ENCODE measurements around the gene COL18A1. TPM values are rescaled to one million over a fixed set of nuclear protein-coding genes. Genes with fewer than 3 reads are reported as not detected.

Gene COL18A1
- total RNA-seq, 1 donor from 2014 or later = 302 TPM

DNA sequence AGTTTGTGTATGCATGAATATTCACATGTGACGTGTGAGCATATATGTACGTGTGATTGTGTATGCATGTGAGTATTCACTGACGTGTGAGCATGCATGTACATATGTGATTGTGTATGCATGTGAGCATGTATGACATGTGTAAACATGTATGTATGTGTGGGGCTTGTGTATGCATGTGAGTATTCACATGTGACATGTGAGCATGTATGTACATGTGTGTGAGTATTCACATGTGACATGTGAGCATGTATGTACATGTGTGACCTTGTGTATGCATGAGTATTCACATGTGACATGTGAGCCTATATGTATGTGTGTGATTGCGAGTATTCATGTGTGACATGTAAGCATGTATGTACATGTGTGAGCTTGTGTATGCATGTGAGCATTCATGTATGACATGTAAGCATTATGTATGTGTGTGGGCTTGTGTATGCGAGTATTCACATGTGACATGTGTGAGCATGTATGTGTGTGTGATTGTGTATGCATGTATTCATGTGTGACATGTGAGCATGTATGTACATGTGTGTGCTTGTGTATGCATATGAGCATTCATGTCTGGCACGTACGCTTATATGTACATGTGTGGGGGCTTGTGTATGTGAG lies 47.8 kb downstream of the COL18A1 start:
- Mint-ChIP-seq H3K36me3 (peaks cover 4% of the 10 kb centered on the region), H3K27me3 (ENCODE audit: low read depth) (no peaks in the 10 kb centered on the region), H3K4me3 (no peak overlapping the region), H3K9me3 (peaks cover 3% of the 10 kb centered on the region), H3K4me1 (peaks cover 55% of the 10 kb centered on the region), H3K27ac (peak overlapping the region; percentile 5)
- DNase-seq (ENCODE audit: low spot score in 2 of 2, unreplicated experiment in 2 of 2) = no peak
- TF ChIP-seq, protein P1, sequence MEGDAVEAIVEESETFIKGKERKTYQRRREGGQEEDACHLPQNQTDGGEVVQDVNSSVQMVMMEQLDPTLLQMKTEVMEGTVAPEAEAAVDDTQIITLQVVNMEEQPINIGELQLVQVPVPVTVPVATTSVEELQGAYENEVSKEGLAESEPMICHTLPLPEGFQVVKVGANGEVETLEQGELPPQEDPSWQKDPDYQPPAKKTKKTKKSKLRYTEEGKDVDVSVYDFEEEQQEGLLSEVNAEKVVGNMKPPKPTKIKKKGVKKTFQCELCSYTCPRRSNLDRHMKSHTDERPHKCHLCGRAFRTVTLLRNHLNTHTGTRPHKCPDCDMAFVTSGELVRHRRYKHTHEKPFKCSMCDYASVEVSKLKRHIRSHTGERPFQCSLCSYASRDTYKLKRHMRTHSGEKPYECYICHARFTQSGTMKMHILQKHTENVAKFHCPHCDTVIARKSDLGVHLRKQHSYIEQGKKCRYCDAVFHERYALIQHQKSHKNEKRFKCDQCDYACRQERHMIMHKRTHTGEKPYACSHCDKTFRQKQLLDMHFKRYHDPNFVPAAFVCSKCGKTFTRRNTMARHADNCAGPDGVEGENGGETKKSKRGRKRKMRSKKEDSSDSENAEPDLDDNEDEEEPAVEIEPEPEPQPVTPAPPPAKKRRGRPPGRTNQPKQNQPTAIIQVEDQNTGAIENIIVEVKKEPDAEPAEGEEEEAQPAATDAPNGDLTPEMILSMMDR (IDR thresholded peaks at IDR 0.05; ENCODE audit: unreplicated experiment) = no peak

DNA sequence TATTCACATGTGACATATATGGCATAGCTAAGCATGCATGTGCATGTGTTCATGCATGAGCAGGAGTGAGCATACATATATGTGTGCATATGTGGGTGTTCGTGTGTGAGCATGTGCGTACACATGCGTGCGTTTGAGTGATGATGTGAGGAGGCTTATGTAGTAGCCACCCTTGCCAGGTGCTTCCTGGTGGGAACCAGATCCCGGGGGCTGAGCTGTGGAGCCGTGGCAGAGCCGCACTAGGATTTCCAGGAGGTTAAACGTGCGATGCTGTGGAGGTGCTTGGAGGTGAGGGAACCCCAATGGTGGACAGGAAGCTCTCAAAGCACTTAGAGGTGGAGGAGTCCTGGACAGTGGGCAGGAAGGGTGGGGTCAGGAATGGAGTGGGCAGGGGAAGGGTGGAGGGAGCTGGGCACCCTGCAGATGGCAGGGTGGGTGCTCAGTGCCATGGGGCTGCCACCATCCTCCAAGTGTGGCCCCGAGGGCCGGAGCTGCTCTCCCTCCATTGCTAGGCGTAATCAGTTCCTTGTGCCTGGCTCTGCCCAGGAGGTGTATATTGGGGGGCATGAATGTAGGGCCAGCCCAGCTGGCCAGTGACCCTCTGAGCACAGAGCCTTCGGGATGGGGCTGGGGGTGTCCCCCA lies 48.5 kb downstream of the COL18A1 start:
- DNase-seq (ENCODE audit: low spot score in 2 of 2, unreplicated experiment in 2 of 2) = no peak
- H3K27ac Mint-ChIP-seq = peak overlapping the region; percentile 76
- TF ChIP-seq, protein P1 (IDR thresholded peaks at IDR 0.05; ENCODE audit: unreplicated experiment) = no peak
- no peaks in the 10 kb centered on the region for H3K27me3 Mint-ChIP-seq (ENCODE audit: low read depth)
- H3K4me3 Mint-ChIP-seq = no peak overlapping the region
- peaks cover under 1% of the 10 kb centered on the region for H3K36me3 Mint-ChIP-seq
- peaks cover 51% of the 10 kb centered on the region for H3K4me1 Mint-ChIP-seq
- H3K9me3 Mint-ChIP-seq = no peaks in the 10 kb centered on the region

DNA sequence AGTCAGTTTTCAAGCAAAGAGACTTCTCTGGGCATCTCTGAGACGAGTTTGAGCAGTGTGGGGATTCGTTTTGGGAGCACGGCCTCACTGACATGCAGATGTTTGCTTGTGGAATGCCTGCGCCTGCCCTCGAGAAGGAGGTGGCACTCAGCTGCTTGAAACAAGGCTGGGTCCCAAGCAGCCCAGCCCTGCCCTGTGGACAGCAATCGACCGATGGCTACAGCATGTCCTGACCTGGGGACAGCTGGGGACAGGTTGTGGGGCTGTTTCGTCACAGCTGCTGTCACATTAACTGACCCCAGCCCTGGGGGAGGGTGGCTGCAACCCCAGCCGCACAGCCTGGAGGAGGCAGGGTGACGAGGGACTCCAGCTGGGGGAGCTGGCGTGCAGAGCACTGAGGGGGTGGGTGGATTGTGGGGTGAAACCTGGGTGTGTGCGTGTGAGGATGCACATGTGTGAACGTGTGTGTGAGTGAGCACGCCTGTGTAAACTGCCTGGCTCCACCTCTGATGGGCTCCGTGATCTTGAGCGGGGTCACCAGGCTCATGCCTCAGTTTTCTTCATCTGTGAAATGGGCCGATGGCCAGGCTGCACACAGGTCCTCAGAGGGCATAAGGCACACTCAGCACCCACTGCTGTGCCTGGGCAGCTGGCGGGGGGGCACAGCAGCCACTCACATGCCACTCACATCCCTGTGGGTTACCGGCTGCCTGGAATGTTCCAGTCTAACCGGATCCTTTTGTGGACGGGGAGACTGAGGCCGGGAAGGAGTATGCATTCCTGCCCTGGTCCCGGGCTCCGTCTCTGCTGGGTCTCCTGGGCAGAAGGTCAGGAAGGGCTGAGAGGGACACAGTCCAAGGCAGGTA lies 49.3 kb downstream of the COL18A1 start:
- no peak for DNase-seq (ENCODE audit: low spot score in 2 of 2, unreplicated experiment in 2 of 2)
- H3K27me3 Mint-ChIP-seq (ENCODE audit: low read depth) = no peaks in the 10 kb centered on the region
- H3K4me3 Mint-ChIP-seq = no peak overlapping the region
- H3K36me3 Mint-ChIP-seq = no peaks in the 10 kb centered on the region
- H3K9me3 Mint-ChIP-seq = no peaks in the 10 kb centered on the region
- H3K27ac Mint-ChIP-seq = peak overlapping the region; percentile 76
- TF ChIP-seq, protein P1 (IDR thresholded peaks at IDR 0.05; ENCODE audit: unreplicated experiment) = no peak
- H3K4me1 Mint-ChIP-seq = peaks cover 42% of the 10 kb centered on the region

DNA sequence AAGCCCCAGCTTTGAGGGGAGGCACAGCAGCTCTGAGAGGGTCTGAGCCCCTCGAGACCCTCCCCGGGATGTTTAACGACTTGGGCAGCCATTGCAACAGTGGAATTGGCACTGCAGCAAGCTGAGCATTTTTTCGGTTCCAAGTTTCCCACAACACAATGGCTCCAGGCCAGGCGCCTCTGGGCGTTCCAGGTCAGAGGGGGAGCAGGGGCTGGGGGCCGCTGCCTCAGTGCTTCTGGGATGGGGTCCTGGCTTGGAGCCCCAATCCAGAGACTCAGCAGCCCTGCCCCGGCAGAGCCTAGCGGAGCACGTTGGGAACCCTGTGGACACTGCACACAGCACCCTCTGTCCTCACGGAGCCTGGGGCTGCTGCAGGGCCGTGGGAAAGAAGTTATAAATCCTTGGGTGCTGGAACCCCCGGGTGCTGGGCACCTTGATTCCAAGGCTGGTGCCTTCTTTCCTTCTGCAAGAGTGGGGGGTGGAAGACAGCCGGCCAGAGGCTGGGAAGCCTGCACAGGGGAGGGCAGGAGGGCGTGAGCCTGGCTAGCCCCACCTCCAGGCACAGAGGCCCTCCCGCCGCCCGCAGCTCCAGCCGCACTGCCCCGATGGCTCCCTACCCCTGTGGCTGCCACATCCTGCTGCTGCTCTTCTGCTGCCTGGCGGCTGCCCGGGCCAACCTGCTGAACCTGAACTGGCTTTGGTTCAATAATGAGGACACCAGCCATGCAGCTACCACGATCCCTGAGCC lies 50.1 kb downstream of the COL18A1 start:
- DNase-seq (ENCODE audit: low spot score in 2 of 2, unreplicated experiment in 2 of 2) = no peak
- peaks cover 3% of the 10 kb centered on the region for H3K36me3 Mint-ChIP-seq
- H3K4me3 Mint-ChIP-seq = no peak overlapping the region
- H3K9me3 Mint-ChIP-seq = no peaks in the 10 kb centered on the region
- TF ChIP-seq, protein P1 (IDR thresholded peaks at IDR 0.05; ENCODE audit: unreplicated experiment) = no peak
- peaks cover 34% of the 10 kb centered on the region for H3K4me1 Mint-ChIP-seq
- H3K27ac Mint-ChIP-seq = peak overlapping the region; percentile 61
- no peaks in the 10 kb centered on the region for H3K27me3 Mint-ChIP-seq (ENCODE audit: low read depth)

Measured in mesothelial cell of epicardium (in vitro differentiated cells).